ENCODE measurements around the gene ZNF836. TPM values are rescaled to one million over a fixed set of nuclear protein-coding genes. Genes with fewer than 3 reads are reported as not detected.
A peak's percentile ranks its signal among the peaks of the same experiment; 100 is the strongest.
"Not testable (repeated sequence)": the region's sequence is repeated elsewhere in the genome, so short reads cannot be mapped to it uniquely, and the experiment has no call there.

Gene ZNF836
- total RNA-seq, 1 experiment from 2014 or later, result 14.3 TPM

- no peaks in the 10 kb centered on the region for H3K27me3 ChIP-seq (ENCODE audit: insufficient read depth, low read depth)
- no peaks in the 10 kb centered on the region for H3F3A ChIP-seq (ENCODE audit: insufficient read depth, low read depth)
- TF ChIP-seq, protein P1, sequence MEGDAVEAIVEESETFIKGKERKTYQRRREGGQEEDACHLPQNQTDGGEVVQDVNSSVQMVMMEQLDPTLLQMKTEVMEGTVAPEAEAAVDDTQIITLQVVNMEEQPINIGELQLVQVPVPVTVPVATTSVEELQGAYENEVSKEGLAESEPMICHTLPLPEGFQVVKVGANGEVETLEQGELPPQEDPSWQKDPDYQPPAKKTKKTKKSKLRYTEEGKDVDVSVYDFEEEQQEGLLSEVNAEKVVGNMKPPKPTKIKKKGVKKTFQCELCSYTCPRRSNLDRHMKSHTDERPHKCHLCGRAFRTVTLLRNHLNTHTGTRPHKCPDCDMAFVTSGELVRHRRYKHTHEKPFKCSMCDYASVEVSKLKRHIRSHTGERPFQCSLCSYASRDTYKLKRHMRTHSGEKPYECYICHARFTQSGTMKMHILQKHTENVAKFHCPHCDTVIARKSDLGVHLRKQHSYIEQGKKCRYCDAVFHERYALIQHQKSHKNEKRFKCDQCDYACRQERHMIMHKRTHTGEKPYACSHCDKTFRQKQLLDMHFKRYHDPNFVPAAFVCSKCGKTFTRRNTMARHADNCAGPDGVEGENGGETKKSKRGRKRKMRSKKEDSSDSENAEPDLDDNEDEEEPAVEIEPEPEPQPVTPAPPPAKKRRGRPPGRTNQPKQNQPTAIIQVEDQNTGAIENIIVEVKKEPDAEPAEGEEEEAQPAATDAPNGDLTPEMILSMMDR (conservative IDR thresholded peaks at IDR 0.05), result no peak
- TF ChIP-seq EZH2 (IDR thresholded peaks at IDR 0.05; ENCODE audit: low read depth), result no peak
- no peak overlapping the region for H3K27ac ChIP-seq
- H3K4me2 ChIP-seq, result no peak overlapping the region
- no peak overlapping the region for H3K4me3 ChIP-seq
- no peaks in the 10 kb centered on the region for H3K9me2 ChIP-seq (ENCODE audit: insufficient read depth)
- ChIA-PET POLR2A (ENCODE audit: unreplicated experiment) (interaction anchor here (0.6 kb wide), 1 partner anchor 64 kb away, joined by 6 read pairs; no protein-coding TSS in a partner anchor), CTCF (no interaction called here)
- DNase-seq, result no peak
- intact Hi-C loops (cut with micrococcal nuclease; ENCODE audit: unreplicated experiment), result no loop called here
- no peak overlapping the region for H2AFZ ChIP-seq
- peaks cover 56% of the 10 kb centered on the region for H4K20me1 ChIP-seq (ENCODE audit: insufficient read depth)
- H3K4me1 ChIP-seq (replicated peaks; ENCODE audit: insufficient read depth), result no peaks in the 10 kb centered on the region
- H3K9me3 ChIP-seq (ENCODE audit: insufficient read depth, low read depth), result no peaks in the 10 kb centered on the region
- H3K36me3 ChIP-seq (ENCODE audit: low read depth), result peaks cover 56% of the 10 kb centered on the region
- H3K79me2 ChIP-seq (ENCODE audit: low read depth), result peaks cover 16% of the 10 kb centered on the region
- BruUV-seq (replicated peaks), result no TSS peak
These were observed 35.1 kb upstream of the ZNF836 start for GRCh38 chr19:52206481-52206880.

DNA sequence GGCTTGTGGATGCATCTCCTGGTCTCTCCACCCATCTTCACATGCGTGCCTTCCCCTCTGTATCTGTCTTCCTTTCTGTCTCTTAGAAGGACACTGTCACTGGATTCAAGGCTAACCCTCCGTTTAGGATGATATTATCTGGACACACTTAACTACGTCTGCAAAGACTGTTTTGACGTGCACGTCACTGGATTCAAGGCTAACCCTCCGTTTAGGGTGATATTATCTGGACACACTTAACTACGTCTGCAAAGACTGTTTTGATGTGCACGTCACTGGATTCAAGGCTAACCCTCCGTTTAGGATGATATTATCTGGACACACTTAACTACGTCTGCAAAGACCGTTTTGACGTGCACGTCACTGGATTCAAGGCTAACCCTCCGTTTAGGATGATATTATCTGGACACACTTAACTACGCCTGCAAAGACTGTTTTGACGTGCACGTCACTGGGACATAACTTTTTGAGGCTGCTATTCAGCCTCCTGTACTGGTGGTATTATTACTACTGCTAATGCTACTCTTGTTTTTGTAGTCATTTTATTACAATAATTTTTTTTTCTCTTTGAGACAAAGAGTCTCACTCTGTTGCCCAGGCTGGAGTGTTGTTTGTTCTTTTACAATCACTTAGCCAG is 29.5 kb upstream of the ZNF836 start:
- H3K4me2 ChIP-seq; CTCF ChIA-PET; H3K9me2 ChIP-seq (ENCODE audit: insufficient read depth); intact Hi-C loops (cut with micrococcal nuclease; ENCODE audit: unreplicated experiment); H3K4me3 ChIP-seq; H2AFZ ChIP-seq; H3K27ac ChIP-seq; DNase-seq; H3K27me3 ChIP-seq (ENCODE audit: insufficient read depth, low read depth); POLR2A ChIA-PET (ENCODE audit: unreplicated experiment); H3K4me1 ChIP-seq (replicated peaks; ENCODE audit: insufficient read depth); H3K9me3 ChIP-seq (ENCODE audit: insufficient read depth, low read depth); H3F3A ChIP-seq (ENCODE audit: insufficient read depth, low read depth); BruUV-seq (replicated peaks): not testable (repeated sequence)
- Histone ChIP-seq H4K20me1 (ENCODE audit: insufficient read depth) (peaks cover 70% of the 10 kb centered on the region), H3K36me3 (ENCODE audit: low read depth) (peaks cover 60% of the 10 kb centered on the region), H3K79me2 (ENCODE audit: low read depth) (peaks cover 68% of the 10 kb centered on the region)

GRCh38 chr19:52200044-52200443 is 28.6 kb upstream of the ZNF836 start:
- H3K4me2 ChIP-seq, result no peak overlapping the region
- BruUV-seq (replicated peaks), result no TSS peak

More at GRCh38 chr19:52200044-52200443, 28.6 kb upstream of the ZNF836 start:
- Histone ChIP-seq H2AFZ (no peak overlapping the region), H3K79me2 (ENCODE audit: low read depth) (peaks cover 76% of the 10 kb centered on the region), H3F3A (ENCODE audit: insufficient read depth, low read depth) (peaks cover 4% of the 10 kb centered on the region; the same call in 1 of the 2 replicates), H3K36me3 (ENCODE audit: low read depth) (peaks cover 63% of the 10 kb centered on the region), H4K20me1 (ENCODE audit: insufficient read depth) (peaks cover 69% of the 10 kb centered on the region), H3K9me3 (ENCODE audit: insufficient read depth, low read depth) (no peaks in the 10 kb centered on the region), H3K4me1 (replicated peaks; ENCODE audit: insufficient read depth) (no peaks in the 10 kb centered on the region), H3K27me3 (ENCODE audit: insufficient read depth, low read depth) (no peaks in the 10 kb centered on the region), H3K4me3 (no peak overlapping the region), H3K9me2 (ENCODE audit: insufficient read depth) (no peaks in the 10 kb centered on the region), H3K27ac (no peak overlapping the region)
- TF ChIP-seq, protein P1 (conservative IDR thresholded peaks at IDR 0.05), result no peak
- TF ChIP-seq EZH2 (IDR thresholded peaks at IDR 0.05; ENCODE audit: low read depth), result no peak
- ChIA-PET CTCF (no interaction called here), POLR2A (ENCODE audit: unreplicated experiment) (no interaction called here)
- intact Hi-C loops (cut with micrococcal nuclease; ENCODE audit: unreplicated experiment), result no loop called here
- DNase-seq, result peak in 1 of 2 experiments; percentile 32

All from PC-9 (cell line).